VCaP (cell line): ENCODE measurements around the gene CDK5R2.

Experiments used
- H3K27ac ChIP-seq: fragments of 450-650 bp; 2 replicates; pipeline ENCODE4 v1.5.1; 2017
- TF ChIP-seq, protein P1 (sequence below): fragments of 450-650 bp; conservative IDR thresholded peaks from 2 replicates; pipeline ENCODE4 v1.5.1; 2017; ENCODE audit warnings: mild to moderate bottlenecking, moderate library complexity

The CDK5R2 gene

DNA sequence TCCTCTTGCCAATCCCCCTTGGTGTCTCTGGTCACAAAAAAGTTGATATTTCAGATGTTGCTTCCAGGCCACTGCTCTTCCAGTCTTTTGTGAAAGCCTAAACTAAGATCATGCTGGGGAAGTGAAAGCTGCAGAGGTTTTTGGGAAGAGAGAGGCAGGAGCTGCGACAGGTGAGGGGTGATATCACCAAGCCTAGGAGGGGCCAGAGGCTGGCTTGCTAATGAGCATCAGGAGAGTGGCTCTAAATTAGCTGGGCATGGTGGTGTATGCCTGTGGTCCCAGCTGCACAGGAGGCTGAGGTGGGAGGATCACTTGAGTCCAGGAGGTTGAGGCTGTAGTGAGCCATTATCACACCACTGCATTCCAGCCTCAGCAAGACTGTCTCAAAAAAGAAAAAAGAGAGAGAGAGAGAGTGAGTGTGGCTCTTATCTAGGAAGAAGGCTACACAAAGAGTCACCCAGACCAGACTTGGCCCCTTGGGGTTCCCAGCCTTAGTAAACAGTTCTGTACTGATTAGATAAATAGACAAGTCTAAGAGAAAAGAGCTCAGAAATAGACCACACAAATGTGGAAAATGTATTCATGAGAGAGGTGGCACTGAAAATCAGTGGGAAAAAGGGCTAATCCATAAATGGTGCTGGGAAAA is 14.6 kb upstream of the CDK5R2 start:
- TF ChIP-seq, protein P1, sequence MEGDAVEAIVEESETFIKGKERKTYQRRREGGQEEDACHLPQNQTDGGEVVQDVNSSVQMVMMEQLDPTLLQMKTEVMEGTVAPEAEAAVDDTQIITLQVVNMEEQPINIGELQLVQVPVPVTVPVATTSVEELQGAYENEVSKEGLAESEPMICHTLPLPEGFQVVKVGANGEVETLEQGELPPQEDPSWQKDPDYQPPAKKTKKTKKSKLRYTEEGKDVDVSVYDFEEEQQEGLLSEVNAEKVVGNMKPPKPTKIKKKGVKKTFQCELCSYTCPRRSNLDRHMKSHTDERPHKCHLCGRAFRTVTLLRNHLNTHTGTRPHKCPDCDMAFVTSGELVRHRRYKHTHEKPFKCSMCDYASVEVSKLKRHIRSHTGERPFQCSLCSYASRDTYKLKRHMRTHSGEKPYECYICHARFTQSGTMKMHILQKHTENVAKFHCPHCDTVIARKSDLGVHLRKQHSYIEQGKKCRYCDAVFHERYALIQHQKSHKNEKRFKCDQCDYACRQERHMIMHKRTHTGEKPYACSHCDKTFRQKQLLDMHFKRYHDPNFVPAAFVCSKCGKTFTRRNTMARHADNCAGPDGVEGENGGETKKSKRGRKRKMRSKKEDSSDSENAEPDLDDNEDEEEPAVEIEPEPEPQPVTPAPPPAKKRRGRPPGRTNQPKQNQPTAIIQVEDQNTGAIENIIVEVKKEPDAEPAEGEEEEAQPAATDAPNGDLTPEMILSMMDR, result no peak
- H3K27ac ChIP-seq, result no peak overlapping the region

GRCh38 chr2:218946621-218947020 is 12.8 kb upstream of the CDK5R2 start:
- H3K27ac ChIP-seq, result no peak overlapping the region
- TF ChIP-seq, protein P1, result no peak

DNA sequence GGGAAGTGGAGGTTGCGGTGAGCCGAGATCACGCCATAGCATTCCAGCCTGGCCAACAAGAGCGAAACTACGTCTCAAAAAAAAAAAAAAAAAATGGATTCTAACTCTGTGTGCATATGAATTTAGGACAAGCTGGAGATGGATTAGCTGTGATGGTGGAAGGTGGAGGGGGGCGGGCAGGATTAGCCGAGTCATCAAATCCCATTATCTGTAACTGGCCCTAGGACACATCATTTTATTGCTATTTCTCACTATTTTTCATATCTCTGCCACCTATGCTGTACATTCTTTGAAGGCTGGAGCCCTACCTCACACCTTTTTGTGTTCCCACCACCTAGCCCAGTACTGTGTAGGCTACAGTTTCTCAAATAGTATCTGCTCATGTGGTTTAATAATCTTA is 7.3 kb upstream of the CDK5R2 start:
- TF ChIP-seq, protein P1, result no peak

DNA sequence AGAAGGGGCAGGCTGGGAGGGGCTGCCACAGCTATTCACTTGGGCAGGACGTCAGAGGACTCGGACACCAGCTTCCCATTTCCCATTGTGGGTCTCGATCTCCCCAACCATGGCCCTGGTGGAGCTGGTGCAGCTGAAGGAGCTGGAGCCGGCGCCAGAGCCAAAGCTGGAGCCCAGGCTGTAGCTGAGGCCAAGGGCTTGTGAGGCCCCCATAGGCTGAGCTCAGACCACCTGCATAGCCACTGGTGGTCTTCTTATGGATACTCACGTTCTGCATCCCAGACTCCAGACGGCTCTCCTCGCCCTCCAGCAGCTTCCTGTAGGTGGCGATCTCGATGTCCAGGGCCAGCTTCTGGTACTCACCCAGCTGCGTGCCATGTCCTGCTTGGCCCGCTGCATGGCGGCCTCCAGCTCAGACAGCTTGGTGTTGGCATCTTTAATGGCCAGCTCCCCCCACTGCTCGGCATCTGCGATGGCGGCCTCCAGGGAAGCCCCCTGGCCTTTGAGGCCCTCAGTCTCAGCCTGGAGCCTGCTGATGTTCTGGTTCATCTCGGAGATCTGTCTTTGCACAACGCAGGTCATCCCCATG is 6.0 kb upstream of the CDK5R2 start:
- TF ChIP-seq, protein P1, result no peak
- no peak overlapping the region for H3K27ac ChIP-seq

More for the DNA sequence above, 7.3 kb upstream of the CDK5R2 start:
- H3K27ac ChIP-seq, result no peak overlapping the region

DNA sequence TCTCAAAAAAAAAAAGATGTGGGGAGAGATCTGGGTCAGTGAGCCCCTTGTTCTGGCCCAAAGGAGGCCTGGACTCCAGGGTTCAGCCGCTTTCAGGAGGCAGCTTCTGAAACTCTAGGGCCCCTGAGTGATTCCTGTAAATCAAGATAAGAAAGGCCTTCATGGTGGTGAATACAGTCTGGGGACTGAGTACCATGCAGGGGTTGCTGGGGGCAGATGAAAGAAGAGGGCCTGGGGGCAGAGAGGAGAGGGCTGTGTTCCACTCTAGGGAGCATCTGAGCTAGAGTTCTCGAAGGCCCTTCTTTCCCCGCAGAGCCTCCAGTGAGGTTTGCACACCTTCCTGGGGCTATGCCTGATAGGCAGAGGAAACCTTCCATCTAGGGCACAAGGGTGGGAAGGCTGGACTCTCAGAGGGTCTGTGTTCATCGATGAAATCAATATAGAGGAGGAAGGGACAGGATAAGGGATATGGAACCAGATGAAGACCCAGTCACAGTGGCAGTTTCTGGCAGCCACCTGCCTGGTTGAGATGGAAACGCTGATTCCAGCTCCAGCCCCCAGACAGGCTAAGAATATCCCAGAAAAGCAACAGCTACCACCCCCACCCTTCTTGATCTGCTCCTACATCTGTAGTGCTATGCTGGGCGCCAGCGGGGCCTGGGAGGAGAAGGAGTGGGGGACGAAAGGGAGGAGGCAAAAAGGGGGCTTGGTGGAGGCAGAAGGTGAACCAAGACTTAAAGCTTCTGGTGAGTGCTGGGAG is 4.7 kb upstream of the CDK5R2 start:
- TF ChIP-seq, protein P1, result no peak
- no peak overlapping the region for H3K27ac ChIP-seq

DNA sequence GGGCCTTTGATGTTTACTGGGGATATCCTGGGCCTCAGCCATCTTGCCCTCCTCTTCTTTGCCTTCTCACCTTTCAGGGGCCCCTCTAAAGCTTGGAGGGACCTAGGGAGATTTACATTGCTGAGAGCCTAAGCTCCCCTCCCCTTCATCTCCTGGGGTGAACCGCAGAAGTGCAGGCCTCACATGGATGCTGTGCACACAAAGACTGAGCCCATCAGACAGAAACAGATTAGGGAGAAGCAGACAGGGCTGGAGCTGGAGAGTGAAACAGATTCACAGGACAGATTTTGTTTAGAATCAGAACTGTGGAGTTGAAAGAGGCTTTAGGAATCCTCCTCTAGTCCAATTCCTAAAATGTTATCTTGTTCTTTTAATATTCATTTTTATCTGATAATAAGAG is 3.4 kb upstream of the CDK5R2 start:
- TF ChIP-seq, protein P1, result no peak
- H3K27ac ChIP-seq, result no peak overlapping the region

- TF ChIP-seq, protein P1, result no peak
- H3K27ac ChIP-seq, result no peak overlapping the region
These were observed 1.8 kb upstream of the CDK5R2 start for GRCh38 chr2:218957671-218958070.
